OCI-LY7 (cell line): ENCODE data around the gene RPL13. TPM values are rescaled to one million over a fixed set of nuclear protein-coding genes. Genes with fewer than 3 reads are reported as not detected.

Experiments used
- BruUV-seq: library from RNA; stranded (reverse); fragments of 400-500 nt; replicated peaks from 2 replicates; lab custom pipeline; 2021; lab: Mats Ljungman, UMichigan
- CTCF ChIA-PET: fragments of 300-600 bp; sonication (Branson Sonifier 250); formaldehyde crosslinking; loops from one replicate; lab custom pipeline; 2022; ENCODE audit warnings: antibody characterized with exemption; ENCODE audit not compliant: unreplicated experiment; lab: Charles Lee
- POLR2A ChIA-PET: fragments of 300-600 bp; sonication (Branson Sonifier 250); formaldehyde crosslinking; loops from one replicate; lab custom pipeline; 2022; ENCODE audit warnings: antibody characterized with exemption; lab: Charles Lee
- DNase-seq: peaks from one replicate; pipeline ENCODE4 v3.0.0-alpha.2; 2015; ENCODE audit warnings: low spot score
- H2AFZ ChIP-seq: fragments of 200-600 bp; sonication (generic), shearing (Covaris generic); 2 replicates; pipeline ENCODE4 v1.6.1; 2014; ENCODE audit warnings: mild to moderate bottlenecking, antibody characterized with exemption, low read length, moderate library complexity
- H3K27ac ChIP-seq: fragments of 200-600 bp; sonication (generic); 2 replicates; pipeline ENCODE4 v1.5.1; 2014; ENCODE audit warnings: mixed run types, low read depth, mild to moderate bottlenecking, moderate library complexity, low read length, inconsistent platforms; ENCODE audit not compliant: poor library complexity, severe bottlenecking
- H3K36me3 ChIP-seq: fragments of 200-600 bp; sonication (generic); 2 replicates; pipeline ENCODE4 v1.6.1; 2014; ENCODE audit warnings: mild to moderate bottlenecking, antibody characterized with exemption, low read length, moderate library complexity, mixed read lengths; ENCODE audit not compliant: insufficient read depth
- H3K4me1 ChIP-seq: fragments of 200-600 bp; sonication (generic); 2 replicates; pipeline ENCODE4 v1.5.1; 2014; ENCODE audit warnings: mild to moderate bottlenecking, low read length; ENCODE audit not compliant: insufficient read depth, poor library complexity, severe bottlenecking
- H3K4me2 ChIP-seq: fragments of 200-600 bp; sonication (generic); 2 replicates; pipeline ENCODE4 v1.6.1; 2014; ENCODE audit warnings: mild to moderate bottlenecking, low read length
- H3K4me3 ChIP-seq: fragments of 200-600 bp; sonication (generic); 2 replicates; pipeline ENCODE4 v1.5.1; 2014; ENCODE audit warnings: mild to moderate bottlenecking, low read depth, low read length; ENCODE audit not compliant: poor library complexity, severe bottlenecking
- H3K79me2 ChIP-seq: fragments of 200-600 bp; sonication (generic); 2 replicates; pipeline ENCODE4 v1.6.1; 2016; ENCODE audit warnings: low read depth, mild to moderate bottlenecking, low read length, moderate library complexity, mixed read lengths; ENCODE audit not compliant: insufficient read depth
- H3K9me2 ChIP-seq: fragments of 200-600 bp; sonication (generic); 2 replicates; pipeline ENCODE4 v1.6.1; 2016; ENCODE audit warnings: mild to moderate bottlenecking, low read length, mixed read lengths; ENCODE audit not compliant: insufficient read depth
- H3K9me3 ChIP-seq: fragments of 200-600 bp; sonication (generic); 2 replicates; pipeline ENCODE4 v1.6.1; 2014; ENCODE audit warnings: mild to moderate bottlenecking, mixed run types, low read length, mixed read lengths
- H4K20me1 ChIP-seq: fragments of 200-600 bp; sonication (generic); 2 replicates; pipeline ENCODE4 v1.6.1; 2014; ENCODE audit warnings: mild to moderate bottlenecking, antibody characterized with exemption, low read length, moderate library complexity, mixed read lengths; ENCODE audit not compliant: insufficient read depth
- EZH2phosphoT487 ChIP-seq: fragments of 200-600 bp; sonication (generic); IDR thresholded peaks from 2 replicates; pipeline ENCODE4 v1.6.1; 2018; ENCODE audit warnings: low read depth, borderline replicate concordance, mild to moderate bottlenecking, mixed run types, antibody characterized with exemption, low read length, moderate library complexity, mixed read lengths
- intact Hi-C: fragments of 100-400 bp; cut with micrococcal nuclease; formaldehyde crosslinking; loops from one replicate; pipeline ENCODE4 v1.10.0; 2022; ENCODE audit not compliant: unreplicated experiment
- total RNA-seq, 2 experiments: library from RNA; depleted of rRNA in 1 of 2; stranded (reverse); fragments of >200 nt in 1 of 2; shearing (Covaris generic) in 1 of 2; gene quantifications; 2 replicates each; pipeline ENCODE4 v1.2.3, GENCODE V29; 2014 to 2022
- TF ChIP-seq, protein P1 (sequence below): fragments of 200-600 bp; sonication (generic); conservative IDR thresholded peaks from 2 replicates; pipeline ENCODE4 v1.5.1; 2014; ENCODE audit warnings: mild to moderate bottlenecking, antibody characterized with exemption, low read length, moderate library complexity, mixed read lengths

The RPL13 gene
- total RNA-seq, 2 experiments from 2014 or later: 2,928 to 9,791 TPM

DNA sequence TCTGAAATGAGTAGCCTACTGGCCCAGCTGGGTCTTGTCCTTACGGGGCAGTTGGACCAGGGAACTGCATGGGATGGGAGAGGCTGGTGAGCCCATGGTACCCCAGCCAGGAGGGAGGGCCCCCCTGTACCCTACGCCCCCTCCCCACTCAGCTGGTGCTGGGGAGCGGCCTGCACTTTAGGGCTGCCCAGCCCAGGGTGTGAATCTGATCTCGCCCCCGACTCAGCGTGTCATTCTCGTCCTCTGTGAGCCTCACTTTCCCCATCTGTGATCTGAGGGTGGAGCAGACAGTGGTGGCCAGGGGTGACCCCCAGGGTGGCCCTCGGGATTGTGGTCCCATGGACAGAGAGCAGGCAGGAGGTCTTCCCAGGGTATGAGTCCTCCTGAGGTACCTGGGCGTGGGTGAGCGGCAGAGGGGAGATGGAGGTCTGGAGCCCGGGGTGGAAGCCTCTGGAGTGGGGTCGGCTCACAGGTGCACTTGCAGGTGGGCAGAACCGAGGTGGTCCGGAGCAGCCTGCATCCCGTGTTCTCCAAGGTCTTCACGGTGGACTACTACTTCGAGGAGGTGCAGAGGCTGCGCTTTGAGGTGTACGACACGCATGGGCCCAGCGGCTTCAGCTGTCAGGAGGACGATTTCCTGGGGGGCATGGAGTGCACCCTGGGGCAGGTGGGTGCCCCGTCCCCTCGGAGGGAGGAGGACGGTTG lies 16.7 kb downstream of the RPL13 start:
- POLR2A ChIA-PET: interaction anchor here (0.8 kb wide), 1 partner anchor 301 kb away, joined by 4 read pairs; no protein-coding TSS in a partner anchor
- intact Hi-C loops: no loop called here
- Histone ChIP-seq H3K79me2 (no peaks in the 10 kb centered on the region), H3K9me3 (no peaks in the 10 kb centered on the region), H4K20me1 (no peaks in the 10 kb centered on the region), H3K4me1 (peaks cover 17% of the 10 kb centered on the region), H3K27ac (no peak overlapping the region), H3K4me3 (no peak overlapping the region), H3K4me2 (no peak overlapping the region), H2AFZ (no peak overlapping the region), H3K9me2 (no peaks in the 10 kb centered on the region), H3K36me3 (no peaks in the 10 kb centered on the region)
- CTCF ChIA-PET: no interaction called here
- no peak for DNase-seq
- TF ChIP-seq, protein P1, sequence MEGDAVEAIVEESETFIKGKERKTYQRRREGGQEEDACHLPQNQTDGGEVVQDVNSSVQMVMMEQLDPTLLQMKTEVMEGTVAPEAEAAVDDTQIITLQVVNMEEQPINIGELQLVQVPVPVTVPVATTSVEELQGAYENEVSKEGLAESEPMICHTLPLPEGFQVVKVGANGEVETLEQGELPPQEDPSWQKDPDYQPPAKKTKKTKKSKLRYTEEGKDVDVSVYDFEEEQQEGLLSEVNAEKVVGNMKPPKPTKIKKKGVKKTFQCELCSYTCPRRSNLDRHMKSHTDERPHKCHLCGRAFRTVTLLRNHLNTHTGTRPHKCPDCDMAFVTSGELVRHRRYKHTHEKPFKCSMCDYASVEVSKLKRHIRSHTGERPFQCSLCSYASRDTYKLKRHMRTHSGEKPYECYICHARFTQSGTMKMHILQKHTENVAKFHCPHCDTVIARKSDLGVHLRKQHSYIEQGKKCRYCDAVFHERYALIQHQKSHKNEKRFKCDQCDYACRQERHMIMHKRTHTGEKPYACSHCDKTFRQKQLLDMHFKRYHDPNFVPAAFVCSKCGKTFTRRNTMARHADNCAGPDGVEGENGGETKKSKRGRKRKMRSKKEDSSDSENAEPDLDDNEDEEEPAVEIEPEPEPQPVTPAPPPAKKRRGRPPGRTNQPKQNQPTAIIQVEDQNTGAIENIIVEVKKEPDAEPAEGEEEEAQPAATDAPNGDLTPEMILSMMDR: no peak
- no peak for TF ChIP-seq EZH2phosphoT487
- BruUV-seq: no TSS peak

DNA sequence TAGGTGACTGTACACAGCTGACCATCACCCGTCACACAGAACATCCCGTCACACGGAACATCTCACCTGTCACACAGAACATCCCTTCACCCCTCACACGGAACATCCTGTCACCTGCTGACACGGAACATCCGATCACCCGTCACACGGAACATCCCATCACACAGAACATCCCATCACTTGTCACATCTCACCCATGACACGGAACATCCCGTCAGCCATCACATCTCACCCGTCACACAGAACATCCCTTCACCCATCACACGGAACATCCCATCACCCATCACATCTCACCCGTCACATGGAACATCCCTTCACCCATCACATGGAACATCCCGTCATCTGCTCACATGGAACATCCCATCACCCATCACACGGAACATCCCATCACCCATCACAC lies 18.9 kb downstream of the RPL13 start:
- no peaks in the 10 kb centered on the region for H3K79me2 ChIP-seq

More for the DNA sequence above, 18.9 kb downstream of the RPL13 start:
- TF ChIP-seq, protein P1: no peak
- no peak for TF ChIP-seq EZH2phosphoT487
- no peak overlapping the region for H2AFZ ChIP-seq
- H4K20me1 ChIP-seq: no peaks in the 10 kb centered on the region
- no peaks in the 10 kb centered on the region for H3K9me3 ChIP-seq
- H3K36me3 ChIP-seq: no peaks in the 10 kb centered on the region
- no peak overlapping the region for H3K4me2 ChIP-seq
- no peak overlapping the region for H3K4me3 ChIP-seq
- H3K4me1 ChIP-seq: peaks cover 9% of the 10 kb centered on the region
- no peaks in the 10 kb centered on the region for H3K9me2 ChIP-seq
- no TSS peak for BruUV-seq
- POLR2A ChIA-PET: no interaction called here
- intact Hi-C loops: no loop called here
- no peak overlapping the region for H3K27ac ChIP-seq
- CTCF ChIA-PET: no interaction called here
- DNase-seq: no peak
